NT2/D1 (cell line): Measurements from ENCODE around the gene ACOX2.

ENCODE experiments used
- SUZ12 ChIP-seq: IDR thresholded peaks from 2 replicates; pipeline ENCODE4 v1.6.1; 2011; ENCODE audit not compliant: insufficient read length, insufficient read depth; ENCODE audit errors: extremely low read depth
- YY1 ChIP-seq: IDR thresholded peaks from 2 replicates; pipeline ENCODE4 v1.6.1; 2011; ENCODE audit not compliant: insufficient read length, insufficient read depth
- ZNF274 ChIP-seq: IDR thresholded peaks from 2 replicates; pipeline ENCODE4 v1.6.1; 2011; ENCODE audit warnings: mild to moderate bottlenecking, low read depth, low read length

GRCh38 chr3:58469096-58469495, 67.9 kb downstream of the ACOX2 start:
- TF ChIP-seq YY1 (no peak), SUZ12 (no peak), ZNF274 (no peak)
